ENCODE data around the gene LOXL4. TPM values are rescaled to one million over a fixed set of nuclear protein-coding genes. Genes with fewer than 3 reads are reported as not detected.

The LOXL4 gene
- total RNA-seq, 4 donors from 2014 or later, result 1.9 to 6.4 (median 2.8) TPM

DNA sequence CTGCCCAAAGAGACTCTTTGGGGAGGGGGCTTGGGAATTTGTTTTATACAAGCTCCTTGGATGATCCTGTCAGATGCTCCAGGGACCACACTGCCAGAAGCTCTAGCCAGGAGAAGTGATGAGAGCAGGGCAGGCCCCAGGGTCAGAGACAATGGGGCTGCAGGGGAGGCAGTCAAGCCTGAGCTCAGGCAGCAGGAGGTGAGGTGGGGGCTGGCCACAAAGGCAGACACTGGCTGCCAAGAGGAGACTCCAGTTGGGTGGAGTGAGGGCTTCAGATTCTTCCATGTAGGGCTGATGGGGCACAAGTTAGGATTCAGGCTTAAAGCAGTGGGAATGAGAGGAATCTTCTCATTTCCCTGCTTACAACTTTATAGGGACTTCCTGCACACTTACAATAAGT, 35.6 kb upstream of the LOXL4 start:
- TF ChIP-seq POLR2A (IDR thresholded peaks at IDR 0.05), result no peak
- TF ChIP-seq, protein P1, sequence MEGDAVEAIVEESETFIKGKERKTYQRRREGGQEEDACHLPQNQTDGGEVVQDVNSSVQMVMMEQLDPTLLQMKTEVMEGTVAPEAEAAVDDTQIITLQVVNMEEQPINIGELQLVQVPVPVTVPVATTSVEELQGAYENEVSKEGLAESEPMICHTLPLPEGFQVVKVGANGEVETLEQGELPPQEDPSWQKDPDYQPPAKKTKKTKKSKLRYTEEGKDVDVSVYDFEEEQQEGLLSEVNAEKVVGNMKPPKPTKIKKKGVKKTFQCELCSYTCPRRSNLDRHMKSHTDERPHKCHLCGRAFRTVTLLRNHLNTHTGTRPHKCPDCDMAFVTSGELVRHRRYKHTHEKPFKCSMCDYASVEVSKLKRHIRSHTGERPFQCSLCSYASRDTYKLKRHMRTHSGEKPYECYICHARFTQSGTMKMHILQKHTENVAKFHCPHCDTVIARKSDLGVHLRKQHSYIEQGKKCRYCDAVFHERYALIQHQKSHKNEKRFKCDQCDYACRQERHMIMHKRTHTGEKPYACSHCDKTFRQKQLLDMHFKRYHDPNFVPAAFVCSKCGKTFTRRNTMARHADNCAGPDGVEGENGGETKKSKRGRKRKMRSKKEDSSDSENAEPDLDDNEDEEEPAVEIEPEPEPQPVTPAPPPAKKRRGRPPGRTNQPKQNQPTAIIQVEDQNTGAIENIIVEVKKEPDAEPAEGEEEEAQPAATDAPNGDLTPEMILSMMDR (IDR thresholded peaks at IDR 0.05), result no peak
- TF ChIP-seq POLR2AphosphoS5 (IDR thresholded peaks at IDR 0.05), result no peak
- no peak for TF ChIP-seq EP300 (IDR thresholded peaks at IDR 0.05; ENCODE audit: low read depth)
- Histone ChIP-seq H3K9me3 (no peaks in the 10 kb centered on the region), H3K4me1 (no peaks in the 10 kb centered on the region), H3K36me3 (no peaks in the 10 kb centered on the region), H3K27ac (no peak overlapping the region), H3K4me3 (no peak overlapping the region), H3K27me3 (no peaks in the 10 kb centered on the region)
- intact Hi-C loops (cut with DNase I; ENCODE audit: low total_unique reads), result no loop called here
- in situ Hi-C loops (cut with MboI; ENCODE audit: low pct_ligation_motif_present in 1 of 4, low pct_unique_long_range_greater_than_20kb in 1 of 4, low sequenced_read_pairs in 3 of 4), result no loop called here
- DNase-seq, result no peak

- intact Hi-C loops (cut with DNase I; ENCODE audit: low total_unique reads) (no loop called here), in situ Hi-C loops (cut with MboI; ENCODE audit: low pct_ligation_motif_present in 1 of 4, low pct_unique_long_range_greater_than_20kb in 1 of 4, low sequenced_read_pairs in 3 of 4) (no loop called here)
- no peak overlapping the region for H3K27ac ChIP-seq
- no peaks in the 10 kb centered on the region for H3K27me3 ChIP-seq
- H3K9me3 ChIP-seq, result no peaks in the 10 kb centered on the region
- no peak for TF ChIP-seq POLR2AphosphoS5 (IDR thresholded peaks at IDR 0.05)
- TF ChIP-seq, protein P1 (IDR thresholded peaks at IDR 0.05), result no peak
- TF ChIP-seq EP300 (IDR thresholded peaks at IDR 0.05; ENCODE audit: low read depth), result no peak
- TF ChIP-seq POLR2A (IDR thresholded peaks at IDR 0.05), result no peak
- no peaks in the 10 kb centered on the region for H3K36me3 ChIP-seq
- no peak overlapping the region for H3K4me3 ChIP-seq
- 69 to 70% methylated on average over 2 to 4 of the region's 4 CpGs for WGBS, 2 donors (ENCODE audit: low coverage in 1 of 2)
- DNase-seq, result no peak
- H3K4me1 ChIP-seq, result no peaks in the 10 kb centered on the region
Measured at GRCh38 chr10:98302741-98303365, 34.9 kb upstream of the LOXL4 start.

DNA sequence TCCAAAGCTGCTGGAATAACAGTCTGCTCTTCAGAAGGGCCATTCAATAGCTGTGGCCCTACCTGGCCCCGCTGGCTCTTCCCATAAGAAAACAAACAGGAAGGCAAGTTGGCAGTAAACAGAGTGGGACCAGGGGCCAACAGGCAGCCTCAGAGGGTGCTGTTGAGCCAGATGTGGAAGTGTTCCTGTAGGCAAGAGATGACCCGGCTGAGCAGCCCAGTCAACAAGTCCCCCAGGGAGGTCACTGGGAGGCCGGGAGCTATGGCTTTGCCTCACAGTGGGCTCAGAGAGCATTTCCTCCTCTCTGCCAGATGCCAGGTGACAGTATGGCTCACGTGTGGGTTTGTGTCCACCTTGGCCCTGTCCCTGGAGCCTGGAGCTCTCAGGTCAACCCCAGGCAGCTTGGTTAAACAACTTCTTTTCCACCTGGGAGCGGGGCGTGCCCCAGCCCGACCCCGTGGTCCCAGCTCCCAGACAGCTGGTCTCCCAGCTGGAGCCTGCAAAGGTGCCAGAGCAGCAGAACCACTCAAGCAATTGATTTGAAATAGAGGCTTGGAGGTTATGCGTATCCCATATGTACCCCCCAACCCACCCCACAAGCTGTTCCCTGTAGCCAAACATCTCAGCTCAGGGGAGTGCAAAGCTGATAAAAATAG, 33.8 kb upstream of the LOXL4 start:
- TF ChIP-seq POLR2AphosphoS5 (IDR thresholded peaks at IDR 0.05) (no peak), EP300 (IDR thresholded peaks at IDR 0.05; ENCODE audit: low read depth) (no peak), POLR2A (IDR thresholded peaks at IDR 0.05) (no peak)
- TF ChIP-seq, protein P1 (IDR thresholded peaks at IDR 0.05), result no peak
- intact Hi-C loops (cut with DNase I; ENCODE audit: low total_unique reads), result no loop called here
- Histone ChIP-seq H3K36me3 (no peaks in the 10 kb centered on the region), H3K27me3 (peaks cover 5% of the 10 kb centered on the region), H3K9me3 (no peaks in the 10 kb centered on the region), H3K4me3 (no peak overlapping the region), H3K27ac (no peak overlapping the region), H3K4me1 (no peaks in the 10 kb centered on the region)
- no peak for DNase-seq
- in situ Hi-C loops (cut with MboI; ENCODE audit: low pct_ligation_motif_present in 1 of 4, low pct_unique_long_range_greater_than_20kb in 1 of 4, low sequenced_read_pairs in 3 of 4), result no loop called here
- 54% methylated on average over 9 of the region's 9 CpGs; no CpG with 5 or more reads in 1 of the 2 donors for WGBS, 2 donors (ENCODE audit: low coverage in 1 of 2)

GRCh38 chr10:98300526-98301229, 32.7 kb upstream of the LOXL4 start:
- TF ChIP-seq, protein P1 (IDR thresholded peaks at IDR 0.05), result no peak
- TF ChIP-seq POLR2AphosphoS5 (IDR thresholded peaks at IDR 0.05) (no peak), EP300 (IDR thresholded peaks at IDR 0.05; ENCODE audit: low read depth) (no peak), POLR2A (IDR thresholded peaks at IDR 0.05) (no peak)
- intact Hi-C loops (cut with DNase I; ENCODE audit: low total_unique reads), result no loop called here
- in situ Hi-C loops (cut with MboI; ENCODE audit: low pct_ligation_motif_present in 1 of 4, low pct_unique_long_range_greater_than_20kb in 1 of 4, low sequenced_read_pairs in 3 of 4), result no loop called here
- peaks cover 9% of the 10 kb centered on the region for H3K27me3 ChIP-seq
- no peak overlapping the region for H3K27ac ChIP-seq
- no peak for DNase-seq
- no peaks in the 10 kb centered on the region for H3K9me3 ChIP-seq
- no peaks in the 10 kb centered on the region for H3K4me1 ChIP-seq
- no peaks in the 10 kb centered on the region for H3K36me3 ChIP-seq
- WGBS, 2 donors (ENCODE audit: low coverage in 1 of 2), result 85 to 86% methylated on average over 5 to 7 of the region's 7 CpGs
- H3K4me3 ChIP-seq, result no peak overlapping the region

Data from transverse colon (tissue), 4 donors.